OCI-LY7 (cell line): Measurements from ENCODE around the gene KIFC3. TPM values are rescaled to one million over a fixed set of nuclear protein-coding genes. Genes with fewer than 3 reads are reported as not detected.

ENCODE experiments used
- BruUV-seq: library from RNA; stranded (reverse); fragments of 400-500 nt; replicated peaks from 2 replicates; lab custom pipeline; 2021; lab: Mats Ljungman, UMichigan
- CTCF ChIA-PET: fragments of 300-600 bp; sonication (Branson Sonifier 250); formaldehyde crosslinking; loops from one replicate; lab custom pipeline; 2022; ENCODE audit warnings: antibody characterized with exemption; ENCODE audit not compliant: unreplicated experiment; lab: Charles Lee
- POLR2A ChIA-PET: fragments of 300-600 bp; sonication (Branson Sonifier 250); formaldehyde crosslinking; loops from one replicate; lab custom pipeline; 2022; ENCODE audit warnings: antibody characterized with exemption; lab: Charles Lee
- DNase-seq: peaks from one replicate; pipeline ENCODE4 v3.0.0-alpha.2; 2015; ENCODE audit warnings: low spot score
- H2AFZ ChIP-seq: fragments of 200-600 bp; sonication (generic), shearing (Covaris generic); 2 replicates; pipeline ENCODE4 v1.6.1; 2014; ENCODE audit warnings: mild to moderate bottlenecking, antibody characterized with exemption, low read length, moderate library complexity
- H3K27ac ChIP-seq: fragments of 200-600 bp; sonication (generic); 2 replicates; pipeline ENCODE4 v1.5.1; 2014; ENCODE audit warnings: mixed run types, low read depth, mild to moderate bottlenecking, moderate library complexity, low read length, inconsistent platforms; ENCODE audit not compliant: poor library complexity, severe bottlenecking
- H3K36me3 ChIP-seq: fragments of 200-600 bp; sonication (generic); 2 replicates; pipeline ENCODE4 v1.6.1; 2014; ENCODE audit warnings: mild to moderate bottlenecking, antibody characterized with exemption, low read length, moderate library complexity, mixed read lengths; ENCODE audit not compliant: insufficient read depth
- H3K4me1 ChIP-seq: fragments of 200-600 bp; sonication (generic); 2 replicates; pipeline ENCODE4 v1.5.1; 2014; ENCODE audit warnings: mild to moderate bottlenecking, low read length; ENCODE audit not compliant: insufficient read depth, poor library complexity, severe bottlenecking
- H3K4me2 ChIP-seq: fragments of 200-600 bp; sonication (generic); 2 replicates; pipeline ENCODE4 v1.6.1; 2014; ENCODE audit warnings: mild to moderate bottlenecking, low read length
- H3K4me3 ChIP-seq: fragments of 200-600 bp; sonication (generic); 2 replicates; pipeline ENCODE4 v1.5.1; 2014; ENCODE audit warnings: mild to moderate bottlenecking, low read depth, low read length; ENCODE audit not compliant: poor library complexity, severe bottlenecking
- H3K79me2 ChIP-seq: fragments of 200-600 bp; sonication (generic); 2 replicates; pipeline ENCODE4 v1.6.1; 2016; ENCODE audit warnings: low read depth, mild to moderate bottlenecking, low read length, moderate library complexity, mixed read lengths; ENCODE audit not compliant: insufficient read depth
- H3K9me2 ChIP-seq: fragments of 200-600 bp; sonication (generic); 2 replicates; pipeline ENCODE4 v1.6.1; 2016; ENCODE audit warnings: mild to moderate bottlenecking, low read length, mixed read lengths; ENCODE audit not compliant: insufficient read depth
- H3K9me3 ChIP-seq: fragments of 200-600 bp; sonication (generic); 2 replicates; pipeline ENCODE4 v1.6.1; 2014; ENCODE audit warnings: mild to moderate bottlenecking, mixed run types, low read length, mixed read lengths
- H4K20me1 ChIP-seq: fragments of 200-600 bp; sonication (generic); 2 replicates; pipeline ENCODE4 v1.6.1; 2014; ENCODE audit warnings: mild to moderate bottlenecking, antibody characterized with exemption, low read length, moderate library complexity, mixed read lengths; ENCODE audit not compliant: insufficient read depth
- CTCF ChIP-seq: fragments of 200-600 bp; sonication (generic); conservative IDR thresholded peaks from 2 replicates; pipeline ENCODE4 v1.5.1; 2014; ENCODE audit warnings: mild to moderate bottlenecking, antibody characterized with exemption, low read length, moderate library complexity, mixed read lengths
- EZH2phosphoT487 ChIP-seq: fragments of 200-600 bp; sonication (generic); IDR thresholded peaks from 2 replicates; pipeline ENCODE4 v1.6.1; 2018; ENCODE audit warnings: low read depth, borderline replicate concordance, mild to moderate bottlenecking, mixed run types, antibody characterized with exemption, low read length, moderate library complexity, mixed read lengths
- intact Hi-C: fragments of 100-400 bp; cut with micrococcal nuclease; formaldehyde crosslinking; loops from one replicate; pipeline ENCODE4 v1.10.0; 2022; ENCODE audit not compliant: unreplicated experiment
- microRNA-seq: library from miRNA; unstranded; fragments of <30 nt; microRNA quantifications from one replicate; pipeline ENCODE4 v1.2.0, GENCODE V29; 2022; ENCODE audit warnings: borderline replicate concordance
- small RNA-seq: library from RNA; depleted of rRNA; stranded (forward); fragments of <200 nt; gene quantifications from one replicate; pipeline ENCODE3, GENCODE V24; 2014
- total RNA-seq, 2 experiments: library from RNA; depleted of rRNA in 1 of 2; stranded (reverse); fragments of >200 nt in 1 of 2; shearing (Covaris generic) in 1 of 2; gene quantifications; 2 replicates each; pipeline ENCODE4 v1.2.3, GENCODE V29; 2014 to 2022

KIFC3 gene
- total RNA-seq, 2 experiments from 2014 or later: 0.61 TPM; not detected in 1

GRCh38 chr16:57711993-57712392 lies 90.3 kb downstream of the KIFC3 start:
- Histone ChIP-seq H3K4me1 (no peaks in the 10 kb centered on the region), H3K36me3 (no peaks in the 10 kb centered on the region), H4K20me1 (no peaks in the 10 kb centered on the region), H3K79me2 (no peaks in the 10 kb centered on the region), H3K27ac (no peak overlapping the region), H3K4me3 (no peak overlapping the region), H2AFZ (no peak overlapping the region), H3K4me2 (no peak overlapping the region), H3K9me3 (no peaks in the 10 kb centered on the region), H3K9me2 (no peaks in the 10 kb centered on the region)
- intact Hi-C loops: no loop called here
- DNase-seq: no peak
- TF ChIP-seq EZH2phosphoT487 (no peak), CTCF (no peak)
- BruUV-seq: no TSS peak
- ChIA-PET POLR2A (no interaction called here), CTCF (no interaction called here)

GRCh38 chr16:57711346-57711745 lies 90.9 kb downstream of the KIFC3 start:
- no peaks in the 10 kb centered on the region for H3K4me1 ChIP-seq
- intact Hi-C loops: no loop called here
- no peak overlapping the region for H2AFZ ChIP-seq
- H3K9me2 ChIP-seq: no peaks in the 10 kb centered on the region
- H3K4me2 ChIP-seq: no peak overlapping the region
- H3K9me3 ChIP-seq: no peaks in the 10 kb centered on the region
- ChIA-PET CTCF (no interaction called here), POLR2A (no interaction called here)
- no peaks in the 10 kb centered on the region for H3K79me2 ChIP-seq
- no TSS peak for BruUV-seq
- H3K4me3 ChIP-seq: no peak overlapping the region
- no peaks in the 10 kb centered on the region for H4K20me1 ChIP-seq
- DNase-seq: no peak
- no peak for TF ChIP-seq EZH2phosphoT487
- no peak overlapping the region for H3K27ac ChIP-seq
- no peaks in the 10 kb centered on the region for H3K36me3 ChIP-seq

- no peaks in the 10 kb centered on the region for H3K4me1 ChIP-seq
- H3K4me2 ChIP-seq: no peak overlapping the region
- H3K27ac ChIP-seq: no peak overlapping the region
- ChIA-PET POLR2A (interaction anchor here (0.7 to 0.8 kb wide), 2 partner anchors 9 to 397 kb away, joined by 3 read pairs; no protein-coding TSS in a partner anchor), CTCF (no interaction called here)
- H4K20me1 ChIP-seq: no peaks in the 10 kb centered on the region
- no peaks in the 10 kb centered on the region for H3K36me3 ChIP-seq
- BruUV-seq: no TSS peak
- H3K9me3 ChIP-seq: no peaks in the 10 kb centered on the region
- DNase-seq: no peak
- intact Hi-C loops: no loop called here
- H3K4me3 ChIP-seq: no peak overlapping the region
- H3K9me2 ChIP-seq: no peaks in the 10 kb centered on the region
- H2AFZ ChIP-seq: no peak overlapping the region
- TF ChIP-seq CTCF (no peak), EZH2phosphoT487 (no peak)
- H3K79me2 ChIP-seq: no peaks in the 10 kb centered on the region
Observed at GRCh38 chr16:57709663-57710062, 92.6 kb downstream of the KIFC3 start.

Small RNA genes lying within 50 kb of the gene (microRNA-seq; reads per million reads assigned to microRNA genes)
- gene MIR6772: not detected

Small RNA genes lying within 50 kb of the gene (small RNA-seq; reads per million reads assigned to genes)
- gene MIR6772: not detected
- gene RNU6-20P: not detected

Other genes starting within 250 kb of the KIFC3 start
- not detected in 2 replicates for gene ADGRG1, start 173.9 kb downstream of the KIFC3 start, total RNA-seq (2014; rRNA removed; shearing (Covaris generic))
- gene ADGRG1, start 173.9 kb downstream of the KIFC3 start, total RNA-seq (2022): not detected in 2 replicates
- not detected in 2 replicates for gene ADGRG3, start 134.2 kb downstream of the KIFC3 start, total RNA-seq (2014; rRNA removed; shearing (Covaris generic))
- not detected in 2 replicates for gene ADGRG3, start 134.2 kb downstream of the KIFC3 start, total RNA-seq (2022)
- 0.05 and 0.44 TPM in 2 replicates for gene DRC7, start 107.7 kb downstream of the KIFC3 start, total RNA-seq (2014; rRNA removed; shearing (Covaris generic))
- gene DRC7, start 107.7 kb downstream of the KIFC3 start, total RNA-seq (2022): 0.46 and 0.55 TPM in 2 replicates
- gene KATNB1, start 66.7 kb downstream of the KIFC3 start, total RNA-seq (2014; rRNA removed; shearing (Covaris generic)): 25.8 and 37.4 TPM in 2 replicates
- gene KATNB1, start 66.7 kb downstream of the KIFC3 start, total RNA-seq (2022): 43.0 and 43.5 TPM in 2 replicates
- not detected in 2 replicates for gene CNGB1, start 168.6 kb upstream of the KIFC3 start, total RNA-seq (2014; rRNA removed; shearing (Covaris generic))
- not detected in 2 replicates for gene CNGB1, start 168.6 kb upstream of the KIFC3 start, total RNA-seq (2022)
- gene ZNF319, start 198.2 kb upstream of the KIFC3 start, total RNA-seq (2014; rRNA removed; shearing (Covaris generic)): 4.2 and 4.7 TPM in 2 replicates
- 12.7 and 13.0 TPM in 2 replicates for gene ZNF319, start 198.2 kb upstream of the KIFC3 start, total RNA-seq (2022)
- 10.4 and 12.5 TPM in 2 replicates for gene USB1, start 198.9 kb upstream of the KIFC3 start, total RNA-seq (2014; rRNA removed; shearing (Covaris generic))
- gene USB1, start 198.9 kb upstream of the KIFC3 start, total RNA-seq (2022): 39.5 and 48.3 TPM in 2 replicates
- not detected in 2 replicates for gene MMP15, start 223.3 kb upstream of the KIFC3 start, total RNA-seq (2014; rRNA removed; shearing (Covaris generic))
- 0.18 and 0.21 TPM in 2 replicates for gene MMP15, start 223.3 kb upstream of the KIFC3 start, total RNA-seq (2022)